Stimulated activated CD4-positive, alpha-beta T cell treated with anti-CD3 and anti-CD28 coated beads, Interleukin-2, amount 100 ng/mL, for 48 hours (primary cell): Measurements from ENCODE around the gene EPHA7.

ENCODE experiments used
- DNase-seq, 2 donors: peaks; one replicate each; pipeline ENCODE4 v3.0.0-alpha.2; 2020

EPHA7 gene

DNA sequence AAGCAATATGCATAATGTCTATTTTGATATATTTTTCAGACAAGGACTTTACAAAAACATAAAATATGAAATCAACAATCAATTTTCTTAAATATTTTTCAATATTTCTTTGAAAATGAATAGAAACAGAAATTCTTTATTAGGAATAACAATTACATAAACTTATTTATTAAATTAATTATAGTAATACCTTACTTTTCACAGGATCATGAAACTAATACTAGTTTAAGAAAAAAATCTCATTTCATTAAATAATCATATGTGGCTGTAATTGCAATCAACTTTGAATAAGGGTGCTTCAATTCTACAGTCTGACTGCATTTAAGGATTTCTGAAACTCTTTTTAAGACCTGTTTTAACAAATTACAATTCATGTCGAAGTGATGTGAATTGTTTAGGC lies 26.6 kb downstream of the EPHA7 start:
- no peak for DNase-seq

DNA sequence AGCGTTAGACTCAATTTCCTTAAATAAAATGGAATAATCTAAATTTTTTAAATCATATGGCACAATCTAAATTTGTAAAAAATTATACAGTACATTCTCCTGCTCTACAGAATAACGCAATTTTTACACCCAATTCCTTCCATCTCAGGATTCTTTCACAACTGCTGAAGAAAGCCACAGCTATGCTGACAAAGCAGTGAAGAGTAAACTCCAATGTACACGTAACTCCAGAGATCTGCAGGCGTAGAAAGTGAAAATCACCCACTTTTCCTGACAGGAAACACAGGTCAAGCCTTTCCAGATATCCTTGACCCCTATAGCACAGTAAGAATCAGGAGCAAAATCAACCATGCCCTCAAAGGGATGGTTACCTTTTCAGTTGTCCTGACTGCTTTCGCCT lies 27.4 kb downstream of the EPHA7 start:
- no peak for DNase-seq

DNA sequence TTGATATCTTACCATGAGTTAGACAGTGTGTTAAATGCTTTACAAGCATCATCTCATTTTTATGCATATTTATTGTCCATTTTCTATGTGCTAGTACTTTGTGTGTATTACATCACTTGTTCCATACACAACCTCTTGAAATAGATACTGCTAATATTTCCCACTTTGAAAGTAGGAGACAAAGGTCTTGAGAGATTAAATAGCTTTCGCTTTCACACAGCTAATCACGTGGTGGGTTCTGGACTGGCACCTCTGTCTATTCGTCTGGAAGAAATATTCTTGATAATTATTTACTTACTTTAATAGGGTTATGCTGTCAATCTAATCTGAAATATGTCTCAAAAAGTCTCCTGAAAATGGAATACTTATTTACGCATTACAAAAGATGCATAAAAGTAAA lies 30.2 kb downstream of the EPHA7 start:
- no peak for DNase-seq

DNA sequence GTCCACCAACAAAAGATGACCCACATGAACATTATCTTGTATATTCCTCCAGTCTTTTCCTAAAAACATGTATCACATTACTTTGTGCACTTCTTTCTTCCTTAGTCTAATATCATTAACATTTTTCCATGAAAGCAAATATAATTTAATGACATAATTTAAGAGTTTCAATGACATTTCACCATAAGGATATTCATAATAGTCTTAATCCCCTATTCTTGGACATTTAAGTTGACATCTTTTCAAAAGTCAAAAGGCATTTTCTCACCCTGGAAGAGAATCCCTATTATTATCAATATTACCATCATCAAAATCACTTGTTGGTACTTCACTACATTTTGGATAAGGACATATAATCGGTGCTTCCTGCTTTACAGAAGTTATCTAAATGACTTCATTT lies 31.3 kb downstream of the EPHA7 start:
- DNase-seq: no peak

DNA sequence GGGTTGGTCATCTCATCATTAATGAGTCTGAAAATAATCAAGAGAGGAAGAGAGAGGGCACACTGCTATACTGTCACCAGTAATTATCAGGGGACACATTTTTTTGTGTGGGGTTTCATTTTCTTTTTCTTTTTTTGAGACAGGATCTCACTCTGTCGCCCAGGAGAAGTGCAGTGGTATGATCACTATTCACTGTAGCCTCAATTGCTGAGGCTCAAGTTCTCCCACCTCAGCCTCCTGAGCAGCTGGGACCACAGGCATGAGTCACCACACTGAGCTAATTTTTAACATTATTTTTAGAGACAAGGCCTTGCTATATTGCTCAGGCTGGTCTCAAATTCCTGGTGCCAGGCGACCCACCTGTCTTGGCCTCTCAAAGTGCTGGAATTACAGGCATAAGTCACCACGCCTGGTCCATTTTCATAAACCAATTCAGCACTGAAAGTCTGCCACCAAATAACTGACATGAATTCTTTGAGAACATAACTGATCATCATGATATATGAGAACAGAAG lies 43.3 kb downstream of the EPHA7 start:
- no peak for DNase-seq

DNA sequence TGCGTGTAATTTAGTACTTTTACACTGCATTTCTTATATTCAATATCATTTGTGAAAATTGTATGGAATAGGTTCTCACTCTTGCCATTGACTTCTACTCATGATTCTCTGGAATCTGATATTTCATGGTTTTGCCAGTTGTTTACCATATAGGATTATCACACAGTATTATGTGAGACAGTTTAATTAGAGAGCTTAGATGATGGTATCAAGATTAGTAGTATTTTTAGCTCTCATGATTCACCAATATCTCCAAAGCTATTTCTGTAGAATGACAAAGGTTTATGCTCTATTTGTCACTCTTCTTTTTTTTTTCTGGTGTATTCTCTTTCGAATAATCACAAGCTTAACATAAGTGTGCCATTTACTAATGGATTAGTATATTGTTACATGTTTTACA lies 45.9 kb downstream of the EPHA7 start:
- DNase-seq: no peak

DNA sequence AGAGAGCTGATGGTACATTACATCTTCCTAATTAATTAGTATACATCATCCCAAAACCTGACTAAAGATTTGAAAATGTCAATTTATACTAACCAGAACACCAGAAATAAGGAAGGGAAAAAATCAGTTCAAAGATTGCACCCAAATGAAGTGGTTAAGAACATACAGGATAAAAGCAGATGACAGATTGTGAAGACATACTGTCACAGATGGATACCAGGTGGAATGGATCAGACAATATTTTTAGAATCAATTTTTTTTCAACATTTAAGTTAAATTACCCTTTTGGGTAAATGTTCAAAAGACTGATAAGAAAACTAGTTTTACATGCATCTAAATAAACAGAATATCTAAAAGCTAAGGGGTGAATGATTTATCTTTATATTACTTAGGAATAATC lies 47.6 kb downstream of the EPHA7 start:
- no peak for DNase-seq

DNA sequence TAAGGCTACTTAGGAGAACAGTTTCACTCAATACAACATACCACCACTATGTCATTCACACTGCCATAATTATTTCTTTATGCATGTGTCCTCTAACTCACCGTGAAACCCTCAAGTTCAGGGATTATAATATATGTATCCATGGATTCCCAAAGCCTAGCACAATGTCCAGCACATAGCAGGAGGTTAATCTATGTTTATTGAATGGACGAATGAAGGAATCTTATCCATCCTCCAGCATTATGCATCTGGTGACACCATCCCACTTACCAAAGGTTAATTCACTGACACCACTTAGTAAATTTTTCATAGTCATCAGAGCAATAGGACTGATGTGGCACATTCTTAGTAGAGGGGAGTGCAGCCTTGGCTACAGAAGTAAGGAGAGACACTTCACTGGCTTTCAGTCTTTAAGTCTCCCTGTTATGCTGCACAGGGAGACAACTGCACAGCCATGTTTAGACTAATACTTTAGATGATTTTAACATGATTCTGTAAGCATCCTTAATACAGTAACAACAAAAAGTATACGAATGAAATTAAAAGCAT lies 49.7 kb downstream of the EPHA7 start:
- no peak for DNase-seq

DNA sequence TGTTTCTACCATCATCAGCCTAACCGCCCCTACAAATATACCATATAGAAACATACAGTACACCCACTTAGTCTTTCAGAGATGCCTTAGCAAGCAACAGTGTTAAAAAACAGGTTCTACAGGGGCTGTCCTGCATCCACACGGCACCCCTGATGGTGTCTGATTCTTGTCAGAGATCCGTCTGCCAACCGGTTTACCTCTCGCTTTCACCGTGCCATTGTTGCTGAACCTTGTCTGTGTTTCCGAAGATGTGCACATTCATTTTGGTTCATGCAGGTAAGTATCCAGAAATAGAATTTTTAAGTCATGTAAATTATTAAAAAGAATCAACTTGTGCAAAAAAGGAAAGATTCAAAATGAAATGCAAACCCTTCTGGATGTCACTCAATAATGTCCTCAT lies 52.9 kb downstream of the EPHA7 start:
- DNase-seq: no peak

DNA sequence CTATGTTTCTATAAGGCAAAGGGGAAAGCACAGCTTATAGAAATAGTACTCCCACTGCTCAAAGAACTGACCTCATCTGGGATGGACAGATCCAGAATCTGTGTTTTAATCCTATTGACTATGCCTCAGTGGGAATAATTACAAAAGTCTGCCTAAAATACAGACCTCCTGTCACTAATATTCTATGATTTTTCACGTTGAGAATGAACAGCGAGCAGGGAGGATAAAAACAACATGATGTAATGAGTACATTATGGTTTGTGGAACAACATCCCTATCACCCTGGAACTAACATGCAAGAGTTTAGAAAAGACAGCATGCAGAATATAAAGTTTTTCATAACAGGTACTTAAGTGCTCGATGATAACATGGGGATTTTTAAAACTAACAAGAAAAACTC lies 53.9 kb downstream of the EPHA7 start:
- DNase-seq: no peak

DNA sequence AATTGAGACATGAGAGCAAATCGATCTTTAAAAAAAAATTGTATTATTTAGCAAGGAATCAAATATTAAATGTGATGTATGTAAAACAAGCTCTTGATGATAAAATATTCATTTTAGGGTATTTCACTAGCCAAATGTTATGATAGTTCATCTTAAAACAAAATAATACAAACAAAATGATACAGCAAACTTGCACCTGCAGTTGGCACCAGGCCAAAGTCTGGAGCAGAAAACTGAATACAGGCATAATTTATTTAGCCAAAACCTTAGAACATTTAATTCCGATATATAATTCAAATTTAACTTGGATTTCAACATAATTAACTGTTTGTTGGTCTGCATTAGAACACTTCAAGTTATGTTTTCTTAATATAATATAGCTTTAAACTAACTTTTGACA lies 60.9 kb downstream of the EPHA7 start:
- DNase-seq: no peak

DNA sequence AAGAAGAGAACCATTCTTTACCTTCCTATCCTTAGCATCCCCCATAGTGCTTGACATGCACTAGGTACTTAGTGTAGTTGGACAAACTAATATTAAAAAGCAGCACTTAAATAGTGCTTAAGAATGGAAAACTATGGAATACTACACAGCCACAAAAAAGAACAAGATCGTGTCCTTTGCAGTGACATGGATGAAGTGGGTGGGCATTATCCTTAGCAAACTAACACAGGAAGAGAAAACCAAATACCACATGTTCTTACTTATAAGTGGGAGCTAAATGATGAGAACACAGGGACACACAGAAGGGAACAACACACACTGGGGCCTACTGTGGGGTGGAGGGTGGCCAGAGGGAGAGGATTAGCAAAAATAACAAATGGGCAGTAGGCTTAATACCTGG lies 66.8 kb downstream of the EPHA7 start:
- DNase-seq: no peak

DNA sequence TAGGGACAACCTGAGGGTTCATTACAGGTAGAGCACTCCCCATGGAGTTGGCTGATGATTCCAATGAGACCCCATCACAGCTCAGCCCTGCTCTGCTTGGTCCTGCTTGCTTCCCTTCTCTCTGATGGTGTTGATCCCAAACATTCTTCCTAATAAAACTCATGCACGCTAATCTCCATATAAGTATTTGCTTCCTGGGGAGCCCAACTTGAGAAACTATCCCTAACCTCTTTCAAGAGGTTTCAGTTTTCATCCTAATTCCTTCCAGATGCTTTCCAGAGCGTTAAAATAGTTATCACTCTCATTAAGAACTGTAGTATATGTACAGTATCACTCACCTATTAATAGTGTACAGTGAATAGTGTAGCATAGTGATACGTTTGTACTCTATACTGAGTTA lies 68.1 kb downstream of the EPHA7 start:
- no peak for DNase-seq

DNA sequence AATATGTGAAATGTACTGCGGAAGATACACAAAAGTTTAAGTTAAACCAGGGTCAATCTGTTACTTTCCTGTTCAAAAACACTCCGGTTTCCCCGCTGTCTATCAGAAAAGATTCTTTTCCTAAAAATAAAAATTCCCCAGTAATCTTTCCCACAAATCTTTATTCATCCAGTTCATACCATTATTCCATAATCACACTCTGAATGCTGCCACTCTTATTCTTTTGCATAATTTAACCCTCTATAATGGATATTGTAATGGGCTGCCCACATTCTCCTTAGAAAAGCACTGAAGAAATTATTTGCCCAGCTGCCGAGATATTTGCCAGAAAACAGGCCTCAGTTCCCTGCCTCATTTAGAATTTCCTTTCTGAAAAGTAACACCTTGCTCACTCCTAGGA lies 68.6 kb downstream of the EPHA7 start:
- DNase-seq: no peak

DNA sequence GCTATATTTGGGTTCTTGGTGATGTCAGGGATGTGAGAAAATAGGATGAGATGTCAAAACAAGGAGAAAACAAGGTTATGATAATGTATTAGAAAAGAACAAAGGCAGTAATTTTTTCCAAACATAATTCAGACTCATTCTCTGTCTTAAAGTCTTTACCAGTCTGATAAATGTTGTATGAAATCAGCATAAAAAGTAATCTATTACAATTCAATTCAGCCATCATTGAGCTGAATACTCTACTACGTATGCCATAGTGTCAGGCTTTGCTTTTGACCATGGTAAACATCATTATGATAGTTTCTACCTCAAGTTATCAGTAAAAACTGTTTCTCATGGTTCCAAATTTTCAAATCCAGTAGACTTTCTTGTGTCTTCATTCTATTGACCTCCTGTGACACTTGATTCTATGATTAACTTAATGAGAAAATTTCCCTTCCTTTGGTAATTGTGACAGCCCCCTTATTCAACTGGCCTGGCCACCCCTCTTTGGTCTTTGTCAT lies 75.0 kb downstream of the EPHA7 start:
- no peak for DNase-seq

DNA sequence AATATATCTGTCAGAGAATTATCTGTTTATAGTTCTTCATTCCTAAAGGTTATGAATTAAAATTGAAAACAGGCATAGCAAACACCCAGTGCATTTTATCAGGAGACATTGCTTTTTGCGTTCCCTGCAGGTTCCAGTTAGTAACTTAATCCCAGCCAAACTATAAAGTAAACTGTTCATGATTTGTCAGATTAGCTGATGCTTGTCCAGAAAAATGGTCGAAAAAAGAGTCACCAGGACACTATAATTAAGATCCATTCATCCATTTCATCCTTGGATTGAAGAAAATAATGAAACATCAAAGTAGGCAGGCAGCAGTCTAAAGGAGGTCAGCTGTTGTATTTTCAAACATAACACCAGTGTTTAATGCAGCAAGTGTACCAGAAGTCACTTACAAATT lies 75.9 kb downstream of the EPHA7 start:
- DNase-seq: no peak

DNA sequence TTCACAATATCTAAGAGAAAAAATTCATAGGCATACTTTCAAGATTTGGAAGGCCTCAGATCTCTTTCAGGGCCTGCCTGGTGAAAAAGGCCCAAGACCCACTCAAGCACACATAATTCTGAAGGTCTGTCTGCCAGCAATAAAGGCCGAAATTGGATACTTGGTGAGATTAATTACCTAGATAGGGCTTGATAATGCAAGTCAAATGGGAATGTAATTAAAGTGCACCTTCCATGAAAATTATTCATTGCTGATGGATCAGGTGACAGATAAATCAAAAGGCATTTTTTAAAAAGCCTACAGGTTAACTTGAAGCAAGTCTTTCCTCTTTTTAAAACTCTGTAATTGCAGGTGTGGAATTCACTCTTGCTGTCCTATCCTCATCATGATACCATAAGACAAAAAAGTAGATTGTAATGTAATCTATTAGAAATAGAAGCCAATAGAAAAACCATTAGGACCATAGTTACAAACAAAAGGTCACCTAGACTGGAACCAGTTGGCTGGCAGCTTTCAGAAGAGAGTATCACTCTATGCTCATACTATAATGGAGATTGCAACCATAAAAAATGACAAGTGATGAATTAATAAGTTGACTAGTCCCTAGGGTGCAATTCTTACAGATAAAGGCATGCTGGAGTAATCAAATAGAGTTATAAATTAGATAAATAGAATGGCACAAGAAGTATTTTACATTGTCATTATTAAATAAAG lies 77.3 kb downstream of the EPHA7 start:
- DNase-seq: no peak

DNA sequence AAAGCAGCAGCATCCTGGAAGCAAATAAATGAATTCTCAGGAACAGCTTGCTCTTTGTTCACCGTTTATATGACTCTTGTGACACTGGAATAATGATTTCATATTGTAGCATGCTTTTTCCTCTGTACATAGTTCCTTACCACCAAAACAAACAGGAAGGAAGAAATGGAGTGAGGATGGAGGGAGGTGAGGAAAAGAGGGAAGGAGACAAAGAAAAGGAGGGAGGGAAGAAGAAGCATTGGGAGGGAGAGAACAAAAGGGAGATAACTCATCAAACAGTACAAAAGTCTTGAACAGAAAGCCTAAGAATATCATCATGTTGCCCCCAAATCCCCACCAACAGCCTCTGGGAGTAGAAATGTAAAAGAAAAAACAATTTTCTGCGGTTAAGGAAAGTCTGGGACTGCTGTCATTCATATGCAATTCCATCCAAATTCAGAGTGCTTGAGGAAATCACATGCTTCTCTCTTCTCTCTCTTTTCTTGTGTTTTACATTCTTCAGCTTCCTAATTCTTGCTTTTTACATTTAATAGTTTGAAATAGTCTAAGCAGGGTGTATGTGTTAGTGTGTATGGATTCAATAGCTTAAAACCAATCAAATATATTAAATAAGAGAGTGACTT lies 81.5 kb downstream of the EPHA7 start:
- no peak for DNase-seq

DNA sequence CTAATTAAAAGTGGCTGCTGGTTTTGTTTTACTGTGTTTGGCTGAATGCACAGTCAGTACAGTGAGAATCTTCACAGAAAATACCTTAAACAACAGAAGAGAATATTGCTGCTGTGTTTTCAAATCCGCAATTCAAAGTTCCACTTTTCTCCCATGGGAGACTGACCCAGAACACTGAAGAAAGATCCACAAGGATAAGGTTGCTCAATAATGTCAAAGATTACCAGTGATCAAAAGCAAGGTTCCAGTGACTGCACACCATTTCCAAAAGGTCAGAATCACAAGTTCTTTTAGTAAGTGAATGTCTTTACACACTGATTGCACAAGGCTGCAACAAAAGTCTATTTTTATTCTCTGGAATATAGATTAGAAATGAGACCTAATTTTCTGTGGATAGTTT lies 82.3 kb downstream of the EPHA7 start:
- no peak for DNase-seq

DNA sequence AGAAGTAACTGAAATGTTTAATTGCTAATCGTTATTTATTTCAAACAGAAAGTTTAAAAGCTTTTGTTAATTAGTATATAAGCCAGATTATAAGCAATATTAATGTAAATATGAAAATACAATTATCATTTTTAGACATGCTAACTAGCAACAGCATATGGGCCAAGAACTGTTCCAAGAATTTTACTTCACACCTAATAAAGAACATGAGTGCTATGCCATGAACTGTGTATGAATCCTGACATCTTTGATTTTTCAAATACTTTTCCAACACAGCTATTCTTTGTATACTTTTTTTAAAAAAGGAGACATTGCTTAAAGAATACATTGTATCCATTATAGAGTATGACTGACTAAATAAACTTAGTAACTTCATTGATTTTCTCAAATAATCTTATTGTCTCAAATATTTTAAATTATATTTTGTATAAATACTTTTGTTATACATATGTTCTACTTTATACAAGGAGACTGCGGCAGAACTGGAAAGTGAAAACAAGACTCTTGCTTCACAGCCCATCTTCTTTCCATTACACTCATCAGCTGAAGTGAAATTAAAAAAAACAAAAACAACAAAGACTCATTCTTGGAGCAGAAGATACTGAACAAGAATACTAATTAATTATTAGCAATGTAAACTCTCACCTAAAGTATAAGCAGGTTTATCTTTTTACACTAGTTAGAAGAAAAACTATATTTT lies 89.9 kb downstream of the EPHA7 start:
- no peak for DNase-seq

DNA sequence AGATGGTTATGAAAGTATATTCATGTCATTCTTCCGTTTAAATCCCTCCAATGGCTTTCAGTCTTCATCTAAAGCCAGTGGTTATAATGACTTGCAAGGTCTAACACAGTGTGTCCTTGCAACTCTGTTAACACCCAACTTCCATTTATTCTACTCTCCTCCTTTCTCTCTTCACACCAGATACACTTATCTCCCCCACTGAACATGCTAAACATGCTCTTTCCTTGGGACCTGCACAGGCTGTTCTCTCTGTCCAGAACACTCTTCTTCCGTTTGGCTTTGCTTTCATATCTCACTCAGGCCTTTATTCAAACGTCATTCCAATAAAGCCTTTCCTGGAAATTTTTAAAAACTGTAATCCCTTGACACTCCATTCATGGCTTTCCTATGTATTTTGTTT lies 91.5 kb downstream of the EPHA7 start:
- DNase-seq: no peak

DNA sequence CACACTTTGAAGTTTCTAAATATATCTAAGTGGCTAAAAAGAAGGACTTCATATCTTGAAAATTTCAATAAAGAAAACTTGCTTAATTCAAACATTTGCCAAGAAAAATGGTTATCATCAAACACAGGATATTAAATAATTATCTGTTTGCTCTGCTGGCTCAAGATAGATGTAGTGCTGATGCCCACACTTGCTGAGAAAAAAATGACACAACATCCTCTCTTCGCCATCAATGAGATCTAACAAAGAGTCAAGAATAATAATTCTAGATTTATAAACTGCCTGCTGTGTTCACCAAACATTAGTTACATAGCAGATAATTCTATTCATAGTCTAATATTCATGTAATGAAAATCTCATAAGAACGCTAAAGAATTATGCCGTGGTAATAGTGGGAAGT lies 93.6 kb downstream of the EPHA7 start:
- no peak for DNase-seq

DNA sequence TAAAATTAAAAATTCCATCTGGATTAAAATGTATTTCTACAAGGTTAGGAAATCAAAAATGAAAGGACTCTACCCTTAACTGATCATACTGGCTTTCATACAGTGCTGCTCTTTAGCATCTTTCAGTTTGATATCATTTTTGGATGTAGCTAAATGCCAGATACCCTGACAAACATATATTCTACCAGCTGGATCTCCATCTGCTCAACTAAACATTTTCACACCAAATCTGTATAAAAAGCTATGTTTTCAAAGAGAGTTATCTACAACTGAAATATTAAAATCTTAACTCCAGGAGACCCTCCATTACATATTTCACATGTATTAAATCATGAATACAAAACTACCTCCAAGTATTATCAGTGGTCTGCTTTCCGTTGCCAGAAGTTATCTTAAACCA lies 95.7 kb downstream of the EPHA7 start:
- DNase-seq: no peak

DNA sequence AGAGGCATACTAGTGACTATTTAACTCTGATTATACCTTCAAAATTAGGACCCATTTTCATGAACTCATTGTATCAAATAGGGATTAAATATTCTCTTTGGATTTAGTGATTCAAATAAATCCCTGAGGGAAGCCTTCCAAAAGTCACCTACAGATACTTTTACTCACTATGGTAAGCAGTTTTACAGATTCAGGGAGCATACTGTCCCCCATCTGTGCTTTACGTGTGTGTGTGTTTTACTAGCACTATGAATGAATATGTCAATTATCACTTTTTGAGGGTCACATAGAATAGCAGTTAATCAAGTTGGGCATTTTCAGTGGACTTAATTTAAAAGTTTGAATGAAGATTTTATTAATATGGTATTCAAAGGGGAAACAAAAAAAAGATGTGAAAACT lies 96.7 kb downstream of the EPHA7 start:
- no peak for DNase-seq
